Prostate gland (tissue), 2 donors: ENCODE results near the gene MMP17. TPM values are rescaled to one million over a fixed set of nuclear protein-coding genes. Genes with fewer than 3 reads are reported as not detected.

ENCODE experiments used
- DNase-seq: peaks from one replicate; pipeline ENCODE4 v3.0.0-alpha.2; 2019; ENCODE audit warnings: low spot score
- H3K27ac ChIP-seq, 2 donors: fragments of 200-600 bp; sonication (generic); 2 replicates each; pipeline ENCODE4 v1.5.1; 2017 to 2019
- H3K27me3 ChIP-seq: fragments of 200-600 bp; sonication (generic); replicated peaks from 2 replicates; pipeline ENCODE4 v1.5.1; 2019; ENCODE audit not compliant: insufficient read depth
- H3K36me3 ChIP-seq, 2 donors: fragments of 200-600 bp; sonication (generic); 1 replicate in 1 of 2; 2 replicates in 1 of 2; pipeline versions ENCODE4 v1.5.1 to v1.8.1; 2017 to 2019
- H3K4me1 ChIP-seq: fragments of 200-600 bp; sonication (generic); replicated peaks from 2 replicates; pipeline ENCODE4 v1.5.1; 2019
- H3K4me3 ChIP-seq, 2 donors: fragments of 200-600 bp; sonication (generic); 2 replicates each; pipeline ENCODE4 v1.5.1; 2017 to 2019
- H3K9me3 ChIP-seq: fragments of 200-600 bp; sonication (generic); 2 replicates; pipeline ENCODE4 v1.5.1; 2017
- POLR2A ChIP-seq: fragments of 450-650 bp; IDR thresholded peaks from one replicate; pipeline ENCODE4 v1.6.1; 2016; ENCODE audit warnings: antibody characterized with exemption, mild to moderate bottlenecking
- POLR2AphosphoS5 ChIP-seq: sonication (generic); formaldehyde crosslinking; IDR thresholded peaks from one replicate; pipeline ENCODE4 v1.6.1; 2017; ENCODE audit warnings: antibody characterized with exemption
- WGBS: methylation state at CpG from one replicate; pipeline ENCODE4 v1.1.5; 2018; 5-methylcytosine and 5-hydroxymethylcytosine counted together
- intact Hi-C: fragments of 100-400 bp; cut with DNase I; formaldehyde crosslinking; loops from one replicate; pipeline ENCODE4 v1.14.2; 2022
- total RNA-seq, 2 donors: library from RNA; depleted of rRNA; stranded (reverse); fragments of >200 nt; gene quantifications; one replicate each; pipeline ENCODE4 v1.1.0, GENCODE V29; 2016
- TF ChIP-seq, protein P1 (sequence below), 4 experiments: fragments of 200-600 bp in 2 of 4; fragments of 450-650 bp in 2 of 4; sonication (generic) in 2 of 4; IDR thresholded peaks; 1 replicate in 3 of 4; 2 replicates in 1 of 4; pipeline ENCODE4 v1.5.1; 2016 to 2019; ENCODE audit warnings: antibody characterized with exemption in 4 of 4, mild to moderate bottlenecking in 2 of 4, moderate library complexity in 2 of 4

The MMP17 gene
- total RNA-seq, 2 donors from 2014 or later, result 1.1 to 35.7 TPM

DNA sequence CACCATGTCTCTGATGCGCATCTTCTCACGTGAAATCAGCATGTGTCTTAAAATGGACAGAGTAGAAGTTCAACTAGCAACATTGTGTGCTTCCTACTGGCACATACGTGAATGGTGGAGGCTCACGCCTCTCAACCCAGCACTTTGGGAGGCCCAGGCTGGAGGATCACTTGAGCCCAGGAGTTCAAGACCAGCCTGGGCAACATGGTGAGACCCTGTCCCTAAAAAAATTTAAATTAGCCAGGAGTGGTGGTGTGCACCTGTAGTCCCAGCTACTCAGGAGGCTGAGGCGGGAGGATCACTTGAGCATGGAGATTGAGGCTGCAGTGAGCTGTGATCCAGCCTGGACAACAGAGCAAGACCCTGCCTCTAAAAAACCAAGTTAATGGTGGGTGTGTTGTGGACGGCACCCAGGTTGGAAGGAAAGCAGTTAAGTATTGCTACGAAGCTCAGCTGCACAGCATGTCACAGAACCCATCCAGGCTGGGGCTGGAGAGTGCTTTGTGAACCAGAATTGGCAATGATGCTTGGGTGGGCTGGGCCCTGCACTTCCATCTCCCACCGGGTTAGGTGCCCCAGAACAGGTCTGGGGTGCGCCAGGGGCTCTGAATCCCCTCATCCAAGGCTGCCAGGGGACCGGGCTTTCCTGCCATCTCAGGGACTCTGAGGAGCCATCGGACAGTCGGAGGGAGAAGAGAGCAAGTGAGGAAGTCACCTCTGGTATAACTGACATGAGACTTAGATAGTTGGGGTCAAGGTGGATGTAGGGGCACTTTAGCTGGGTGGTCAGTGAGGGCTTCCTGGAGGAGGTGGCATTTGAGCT is 33.3 kb downstream of the MMP17 start:
- Histone ChIP-seq H3K4me1 (no peaks in the 10 kb centered on the region), H3K27ac (no peak overlapping the region), H3K36me3 (no peaks in the 10 kb centered on the region), H3K4me3 (no peak overlapping the region), H3K9me3 (no peaks in the 10 kb centered on the region), H3K27me3 (no peaks in the 10 kb centered on the region)
- WGBS, result 91% methylated on average over 12 of the region's 12 CpGs
- no peak for DNase-seq
- TF ChIP-seq, protein P1, sequence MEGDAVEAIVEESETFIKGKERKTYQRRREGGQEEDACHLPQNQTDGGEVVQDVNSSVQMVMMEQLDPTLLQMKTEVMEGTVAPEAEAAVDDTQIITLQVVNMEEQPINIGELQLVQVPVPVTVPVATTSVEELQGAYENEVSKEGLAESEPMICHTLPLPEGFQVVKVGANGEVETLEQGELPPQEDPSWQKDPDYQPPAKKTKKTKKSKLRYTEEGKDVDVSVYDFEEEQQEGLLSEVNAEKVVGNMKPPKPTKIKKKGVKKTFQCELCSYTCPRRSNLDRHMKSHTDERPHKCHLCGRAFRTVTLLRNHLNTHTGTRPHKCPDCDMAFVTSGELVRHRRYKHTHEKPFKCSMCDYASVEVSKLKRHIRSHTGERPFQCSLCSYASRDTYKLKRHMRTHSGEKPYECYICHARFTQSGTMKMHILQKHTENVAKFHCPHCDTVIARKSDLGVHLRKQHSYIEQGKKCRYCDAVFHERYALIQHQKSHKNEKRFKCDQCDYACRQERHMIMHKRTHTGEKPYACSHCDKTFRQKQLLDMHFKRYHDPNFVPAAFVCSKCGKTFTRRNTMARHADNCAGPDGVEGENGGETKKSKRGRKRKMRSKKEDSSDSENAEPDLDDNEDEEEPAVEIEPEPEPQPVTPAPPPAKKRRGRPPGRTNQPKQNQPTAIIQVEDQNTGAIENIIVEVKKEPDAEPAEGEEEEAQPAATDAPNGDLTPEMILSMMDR (IDR thresholded peaks at IDR 0.05), result no peak
- TF ChIP-seq POLR2A (no peak), POLR2AphosphoS5 (no peak)
- intact Hi-C loops, result no loop called here

DNA sequence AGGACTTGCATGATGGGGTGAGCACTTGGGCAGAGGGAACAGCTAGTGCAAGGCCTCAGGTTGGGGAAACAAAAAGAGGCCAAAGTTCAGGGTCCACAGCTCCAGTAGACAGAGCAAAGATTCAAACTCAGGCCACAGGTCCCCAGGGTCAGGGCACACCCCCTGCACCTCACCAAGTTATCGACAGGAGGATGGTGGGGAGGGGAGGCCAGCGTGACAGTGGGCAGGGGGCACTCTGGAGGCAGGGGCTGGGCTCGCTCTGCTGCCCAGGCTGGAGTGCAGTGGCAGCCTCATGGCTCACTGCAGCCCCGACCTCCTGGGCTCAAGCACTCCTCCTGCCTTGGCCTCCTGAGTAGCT is 33.9 kb downstream of the MMP17 start:
- Histone ChIP-seq H3K27me3 (no peaks in the 10 kb centered on the region), H3K36me3 (no peaks in the 10 kb centered on the region), H3K4me1 (no peaks in the 10 kb centered on the region), H3K9me3 (no peaks in the 10 kb centered on the region), H3K4me3 (no peak overlapping the region), H3K27ac (no peak overlapping the region)
- intact Hi-C loops, result no loop called here
- WGBS, result 63% methylated on average over 4 of the region's 4 CpGs
- DNase-seq, result no peak
- no peak for TF ChIP-seq POLR2A
- TF ChIP-seq, protein P1 (IDR thresholded peaks at IDR 0.05), result no peak
- no peak for TF ChIP-seq POLR2AphosphoS5

GRCh38 chr12:131862600-131862993 is 34.4 kb downstream of the MMP17 start:
- 76% methylated on average over 14 of the region's 14 CpGs for WGBS
- Histone ChIP-seq H3K4me1 (no peaks in the 10 kb centered on the region), H3K9me3 (no peaks in the 10 kb centered on the region), H3K27ac (no peak overlapping the region), H3K36me3 (no peaks in the 10 kb centered on the region), H3K4me3 (no peak overlapping the region), H3K27me3 (no peaks in the 10 kb centered on the region)
- intact Hi-C loops, result no loop called here
- no peak for DNase-seq
- TF ChIP-seq POLR2A, result no peak
- TF ChIP-seq, protein P1 (IDR thresholded peaks at IDR 0.05), result no peak
- no peak for TF ChIP-seq POLR2AphosphoS5

- Histone ChIP-seq H3K4me1 (no peaks in the 10 kb centered on the region), H3K9me3 (no peaks in the 10 kb centered on the region), H3K27ac (no peak overlapping the region), H3K36me3 (no peaks in the 10 kb centered on the region), H3K27me3 (no peaks in the 10 kb centered on the region), H3K4me3 (no peak overlapping the region)
- no peak for DNase-seq
- TF ChIP-seq, protein P1 (IDR thresholded peaks at IDR 0.05), result no peak
- intact Hi-C loops, result no loop called here
- 51% methylated on average over 20 of the region's 20 CpGs for WGBS
Measured at GRCh38 chr12:131862994-131863710, 35.0 kb downstream of the MMP17 start.
